GM19240 (cell line): ENCODE results near the gene DUS1L.

Source experiments
- DNase-seq: peaks from one replicate; pipeline ENCODE4 v3.0.0; 2011; ENCODE audit warnings: low spot score; ENCODE audit not compliant: insufficient read length

The DUS1L gene

GRCh38 chr17:82025401-82026107, 40.0 kb downstream of the DUS1L start:
- DNase-seq: no peak

GRCh38 chr17:82024859-82025258, 40.7 kb downstream of the DUS1L start:
- DNase-seq: no peak

GRCh38 chr17:82023447-82024241, 42.0 kb downstream of the DUS1L start:
- no peak for DNase-seq

GRCh38 chr17:82022981-82023446, 42.6 kb downstream of the DUS1L start, which contains the start of gene LRRC45:
Gene LRRC45, plus strand, starts transcription at chr17:82023305. Its CDS starts 339 bp downstream, at chr17:82023644.
- peak; percentile 99 for DNase-seq

- no peak for DNase-seq
These were observed 43.2 kb downstream of the DUS1L start, which contains the start of gene CENPX for GRCh38 chr17:82022310-82022980. Gene CENPX, minus strand, starts transcription at chr17:82022878. Its CDS starts 17 bp downstream, at chr17:82022861.

GRCh38 chr17:82021900-82022309, 43.7 kb downstream of the DUS1L start:
- no peak for DNase-seq

- DNase-seq: no peak
These were observed 44.3 kb downstream of the DUS1L start for GRCh38 chr17:82021107-82021899.

GRCh38 chr17:82020572-82021106, 45.0 kb downstream of the DUS1L start:
- DNase-seq: no peak

GRCh38 chr17:82019690-82020571, 45.7 kb downstream of the DUS1L start:
- DNase-seq: peak; percentile 66

GRCh38 chr17:82018989-82019689, 46.5 kb downstream of the DUS1L start:
- DNase-seq: no peak

GRCh38 chr17:82018152-82018988, 47.2 kb downstream of the DUS1L start:
- no peak for DNase-seq

GRCh38 chr17:82017612-82018151, 47.9 kb downstream of the DUS1L start:
- no peak for DNase-seq

GRCh38 chr17:82016875-82017459, 48.6 kb downstream of the DUS1L start:
- DNase-seq: no peak

GRCh38 chr17:82016061-82016874, 49.3 kb downstream of the DUS1L start:
- DNase-seq: no peak

- no peak for DNase-seq
These were observed 50.2 kb downstream of the DUS1L start for GRCh38 chr17:82015311-82015971.

GRCh38 chr17:82014971-82015310, 50.7 kb downstream of the DUS1L start:
- no peak for DNase-seq
